Lower leg skin (tissue), 4 donors: ENCODE measurements around the gene SLC48A1. TPM values are rescaled to one million over a fixed set of nuclear protein-coding genes. Genes with fewer than 3 reads are reported as not detected.

Experiments
- DNase-seq, 2 donors: peaks; one replicate each; pipeline ENCODE4 v3.0.0-alpha.2; 2019; ENCODE audit warnings: low spot score in 2 of 2
- H3K4me3 ChIP-seq: fragments of 200-600 bp; sonication (generic); 2 replicates; pipeline ENCODE4 v1.5.1; 2017; ENCODE audit warnings: mild to moderate bottlenecking, low read depth; ENCODE audit not compliant: poor library complexity, severe bottlenecking
- CTCF ChIP-seq, 3 donors: fragments of 450-650 bp; IDR thresholded peaks; one replicate each; pipeline ENCODE4 v1.5.1; 2016; ENCODE audit warnings: antibody characterized with exemption in 3 of 3, mild to moderate bottlenecking in 3 of 3, moderate library complexity in 2 of 3
- POLR2A ChIP-seq, 2 donors: fragments of 450-650 bp; IDR thresholded peaks; one replicate each; pipeline ENCODE4 v1.6.1; 2016 to 2017; ENCODE audit warnings: antibody characterized with exemption in 2 of 2, mild to moderate bottlenecking in 1 of 2, moderate library complexity in 1 of 2
- WGBS, 2 donors: methylation state at CpG; one replicate each; pipeline ENCODE4 v1.1.5; 2018; 5-methylcytosine and 5-hydroxymethylcytosine counted together
- intact Hi-C: fragments of 100-400 bp; cut with DNase I; formaldehyde crosslinking; loops from one replicate; pipeline ENCODE4 v1.15.0; 2023; ENCODE audit warnings: low total_unique reads
- total RNA-seq, 4 donors: library from RNA; depleted of rRNA; stranded (reverse); fragments of >200 nt; gene quantifications; one replicate each; pipeline ENCODE4 v1.1.0, GENCODE V29; 2016

Gene SLC48A1
- total RNA-seq, 4 donors from 2014 or later = 28.2 to 51.7 (median 48.6) TPM

- peak; percentile 68 to 95 for DNase-seq
- WGBS, 2 donors = 19 to 26% methylated on average over 6 of the region's 6 CpGs
- TF ChIP-seq POLR2A (IDR thresholded peaks at IDR 0.05) (no peak), CTCF (IDR thresholded peaks at IDR 0.05) (no peak)
- intact Hi-C loops = no loop called here
- no peak overlapping the region for H3K4me3 ChIP-seq
Observed at GRCh38 chr12:47825173-47825639, 52.2 kb downstream of the SLC48A1 start.

- H3K4me3 ChIP-seq = no peak overlapping the region
- 27 to 36% methylated on average over 14 of the region's 14 CpGs for WGBS, 2 donors
- peak in 1 of 2 donors; percentile 89 for DNase-seq
- TF ChIP-seq CTCF (IDR thresholded peaks at IDR 0.05) (no peak), POLR2A (IDR thresholded peaks at IDR 0.05) (no peak)
- intact Hi-C loops = no loop called here
Observed at GRCh38 chr12:47828008-47828975, 55.3 kb downstream of the SLC48A1 start.

GRCh38 chr12:47828976-47829482 is 56.0 kb downstream of the SLC48A1 start:
- intact Hi-C loops = no loop called here
- 11 to 26% methylated on average over 7 of the region's 7 CpGs for WGBS, 2 donors
- no peak overlapping the region for H3K4me3 ChIP-seq
- no peak for TF ChIP-seq CTCF (IDR thresholded peaks at IDR 0.05)
- no peak for TF ChIP-seq POLR2A (IDR thresholded peaks at IDR 0.05)
- peak; percentile 87 to 97 for DNase-seq

GRCh38 chr12:47829584-47829983 is 56.5 kb downstream of the SLC48A1 start:
- WGBS, 2 donors = 58 to 72% methylated on average over 4 of the region's 4 CpGs
- TF ChIP-seq POLR2A (IDR thresholded peaks at IDR 0.05) (no peak), CTCF (IDR thresholded peaks at IDR 0.05) (no peak)
- DNase-seq = no peak
- intact Hi-C loops = no loop called here
- H3K4me3 ChIP-seq = no peak overlapping the region

Other genes with a start within 250 kb of the SLC48A1 start
- 10 to 100 TPM in 1 of 4 donors, 1 to 10 TPM in 3; 6.8 to 13.0 (median 7.9) TPM for gene RPAP3, start 67.2 kb upstream of the SLC48A1 start, total RNA-seq
- gene ENDOU, start 47.7 kb upstream of the SLC48A1 start, total RNA-seq = 10 to 100 TPM in 3 of 4 donors, 1 to 10 TPM in 1; 6.4 to 30.5 (median 17.8) TPM
- 10 to 100 TPM; 13.4 to 27.8 (median 18.9) TPM for gene RAPGEF3, start 14.4 kb upstream of the SLC48A1 start, total RNA-seq
- 100 to 1,000 TPM in 1 of 4 donors, 10 to 100 TPM in 3; 56.3 to 114 (median 63.5) TPM for gene HDAC7, start 46.7 kb downstream of the SLC48A1 start, total RNA-seq
- gene VDR, start 131.8 kb downstream of the SLC48A1 start, total RNA-seq = 10 to 100 TPM; 35.9 to 58.1 (median 39.4) TPM
- 10 to 100 TPM; 40.9 to 56.7 (median 42.3) TPM for gene TMEM106C, start 190.4 kb downstream of the SLC48A1 start, total RNA-seq
- under 1 TPM in 2 of 4 donors, not detected in 2; 0.07 to 0.26 TPM for gene COL2A1, start 231.2 kb downstream of the SLC48A1 start, total RNA-seq